Lower leg skin (tissue), 4 donors: Measurements from ENCODE around the gene COL4A3. TPM values are rescaled to one million over a fixed set of nuclear protein-coding genes. Genes with fewer than 3 reads are reported as not detected.

Experiments
- DNase-seq, 2 donors: peaks; one replicate each; pipeline ENCODE4 v3.0.0-alpha.2; 2019; ENCODE audit warnings: low spot score in 2 of 2
- H3K4me3 ChIP-seq: fragments of 200-600 bp; sonication (generic); 2 replicates; pipeline ENCODE4 v1.5.1; 2017; ENCODE audit warnings: mild to moderate bottlenecking, low read depth; ENCODE audit not compliant: poor library complexity, severe bottlenecking
- CTCF ChIP-seq, 3 donors: fragments of 450-650 bp; IDR thresholded peaks; one replicate each; pipeline ENCODE4 v1.5.1; 2016; ENCODE audit warnings: antibody characterized with exemption in 3 of 3, mild to moderate bottlenecking in 3 of 3, moderate library complexity in 2 of 3
- POLR2A ChIP-seq, 2 donors: fragments of 450-650 bp; IDR thresholded peaks; one replicate each; pipeline ENCODE4 v1.6.1; 2016 to 2017; ENCODE audit warnings: antibody characterized with exemption in 2 of 2, mild to moderate bottlenecking in 1 of 2, moderate library complexity in 1 of 2
- WGBS, 2 donors: methylation state at CpG; one replicate each; pipeline ENCODE4 v1.1.5; 2018; 5-methylcytosine and 5-hydroxymethylcytosine counted together
- intact Hi-C: fragments of 100-400 bp; cut with DNase I; formaldehyde crosslinking; loops from one replicate; pipeline ENCODE4 v1.15.0; 2023; ENCODE audit warnings: low total_unique reads
- total RNA-seq, 4 donors: library from RNA; depleted of rRNA; stranded (reverse); fragments of >200 nt; gene quantifications; one replicate each; pipeline ENCODE4 v1.1.0, GENCODE V29; 2016

COL4A3 gene
- total RNA-seq, 4 donors from 2014 or later, result 0.08 to 0.56 (median 0.24) TPM

GRCh38 chr2:227134591-227134990 is 29.8 kb upstream of the COL4A3 start:
- H3K4me3 ChIP-seq, result no peak overlapping the region
- TF ChIP-seq CTCF (IDR thresholded peaks at IDR 0.05), result no peak
- no peak for DNase-seq
- intact Hi-C loops, result no loop called here
- WGBS, 2 donors, result 84 to 87% methylated on average over 5 of the region's 5 CpGs

DNA sequence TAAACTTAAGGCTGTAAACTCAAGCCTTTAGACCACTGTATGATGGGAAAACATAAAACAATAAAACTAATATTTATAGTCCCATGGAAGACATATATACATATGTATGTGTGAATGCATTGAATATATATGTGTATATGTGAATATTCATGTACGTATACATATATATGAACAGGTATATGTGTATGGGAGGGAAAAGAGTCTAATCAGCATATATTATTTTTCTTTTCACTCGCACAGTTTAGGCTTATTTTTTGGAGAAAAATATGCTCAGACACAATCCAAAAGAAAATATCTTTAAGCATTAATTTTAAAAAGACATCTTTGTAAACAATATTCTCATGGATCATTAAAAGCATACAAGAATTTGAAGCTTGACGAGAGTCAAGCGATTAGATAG is 23.1 kb upstream of the COL4A3 start:
- TF ChIP-seq CTCF (IDR thresholded peaks at IDR 0.05) (no peak), POLR2A (IDR thresholded peaks at IDR 0.05) (no peak)
- intact Hi-C loops, result no loop called here
- WGBS, 2 donors, result 93 to 96% methylated on average over 4 of the region's 4 CpGs
- DNase-seq, result no peak
- no peak overlapping the region for H3K4me3 ChIP-seq

DNA sequence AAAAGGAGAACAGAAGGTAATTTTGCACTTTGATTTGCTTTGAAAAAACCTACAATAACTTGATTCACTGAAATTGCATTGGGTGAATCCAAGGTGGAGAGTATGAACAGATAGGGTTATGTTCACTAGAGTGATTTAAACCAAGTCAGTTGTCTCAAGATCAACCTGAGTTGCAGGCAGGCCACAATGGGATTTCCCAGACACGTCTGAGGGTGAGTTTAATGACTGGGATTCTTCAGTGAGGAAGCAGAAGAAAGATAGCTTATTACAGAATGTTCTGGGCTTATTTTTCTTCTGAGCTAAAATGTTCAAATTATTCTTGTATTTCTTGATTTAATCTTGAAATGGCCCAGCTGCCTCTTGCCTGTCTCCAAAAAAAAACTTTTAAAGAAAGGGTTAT is 20.5 kb upstream of the COL4A3 start:
- intact Hi-C loops, result no loop called here
- 35 to 50% methylated on average over 1 of the region's 1 CpG for WGBS, 2 donors

DNA sequence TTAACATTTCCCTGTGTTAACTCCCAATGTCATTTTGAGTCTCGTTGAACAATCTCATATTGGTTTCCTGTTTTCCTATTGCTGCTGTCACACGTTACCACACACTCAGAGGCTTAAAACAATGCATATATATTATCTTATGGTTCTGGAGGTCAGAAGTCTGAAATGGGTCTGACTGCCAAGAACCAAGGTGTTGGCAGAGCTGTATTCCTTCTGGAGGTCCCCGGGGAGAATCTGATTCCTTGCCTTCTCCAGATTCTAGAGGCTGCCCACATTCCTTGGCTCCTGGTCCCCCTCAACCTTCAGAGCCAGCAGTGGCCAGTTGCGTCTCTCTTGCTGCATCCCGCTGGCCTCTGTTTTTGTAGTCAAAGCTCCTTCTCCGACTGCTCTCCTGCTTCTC is 18.0 kb upstream of the COL4A3 start:
- WGBS, 2 donors, result 78 to 89% methylated on average over 6 of the region's 6 CpGs
- no peak overlapping the region for H3K4me3 ChIP-seq
- no peak for DNase-seq
- intact Hi-C loops, result no loop called here
- no peak for TF ChIP-seq CTCF (IDR thresholded peaks at IDR 0.05)
- TF ChIP-seq POLR2A (IDR thresholded peaks at IDR 0.05), result no peak

More for the DNA sequence above, 20.5 kb upstream of the COL4A3 start:
- no peak for DNase-seq
- TF ChIP-seq POLR2A (IDR thresholded peaks at IDR 0.05) (no peak), CTCF (IDR thresholded peaks at IDR 0.05) (no peak)
- no peak overlapping the region for H3K4me3 ChIP-seq

- WGBS, 2 donors, result 78 to 80% methylated on average over 3 of the region's 3 CpGs
- no peak for DNase-seq
- H3K4me3 ChIP-seq, result no peak overlapping the region
- no peak for TF ChIP-seq POLR2A (IDR thresholded peaks at IDR 0.05)
- no peak for TF ChIP-seq CTCF (IDR thresholded peaks at IDR 0.05)
- intact Hi-C loops, result no loop called here
Observed at GRCh38 chr2:227147023-227147422, 17.4 kb upstream of the COL4A3 start.

- intact Hi-C loops, result no loop called here
- TF ChIP-seq POLR2A (IDR thresholded peaks at IDR 0.05) (no peak), CTCF (IDR thresholded peaks at IDR 0.05) (no peak)
- no peak overlapping the region for H3K4me3 ChIP-seq
- DNase-seq, result no peak
- WGBS, 2 donors, result 76 to 88% methylated on average over 2 of the region's 2 CpGs
Observed at GRCh38 chr2:227148106-227148505, 16.3 kb upstream of the COL4A3 start.
